Thyroid gland (tissue), 4 donors: ENCODE results near the gene COX11.

Experiments
- CTCF ChIP-seq, 6 experiments: fragments of 200-600 bp in 3 of 6; fragments of 450-650 bp in 3 of 6; sonication (generic) in 3 of 6; IDR thresholded peaks; one replicate each; pipeline ENCODE4 v1.5.1; 2016 to 2019; ENCODE audit warnings: antibody characterized with exemption in 6 of 6, mild to moderate bottlenecking in 2 of 6, inconsistent platforms in 1 of 6, moderate library complexity in 1 of 6
- POLR2A ChIP-seq, 2 donors: fragments of 450-650 bp; IDR thresholded peaks; one replicate each; pipeline ENCODE4 v1.6.1; 2017; ENCODE audit warnings: antibody characterized with exemption in 2 of 2, mild to moderate bottlenecking in 2 of 2, moderate library complexity in 1 of 2

- TF ChIP-seq CTCF (IDR thresholded peaks at IDR 0.05), result no peak
- TF ChIP-seq POLR2A (IDR thresholded peaks at IDR 0.05), result no peak
Observed at GRCh38 chr17:54937426-54937825, 31.0 kb downstream of the COX11 start.
